CD4-positive, CD25-positive, alpha-beta regulatory T cell (primary cell): ENCODE measurements around the gene NACAD. TPM values are rescaled to one million over a fixed set of nuclear protein-coding genes. Genes with fewer than 3 reads are reported as not detected.
A peak's percentile ranks its signal among the peaks of the same experiment; 100 is the strongest.
"Not testable (repeated sequence)": the region's sequence is repeated elsewhere in the genome, so short reads cannot be mapped to it uniquely, and the experiment has no call there.

Experiments used
- ATAC-seq, 2 donors: fragments of 150-1000 bp; cut with Tn5 transposase; one replicate each; pipeline ENCODE4 v1.10.0; 2021; ENCODE audit warnings: low read depth in 2 of 2, moderate number of reproducible peaks in 2 of 2, moderate library complexity in 1 of 2
- DNase-seq, 3 donors: peaks; one replicate each; pipeline versions ENCODE4 v3.0.0 to v3.0.0-alpha.2; 2012 to 2022; ENCODE audit warnings: mixed read lengths in 1 of 3
- H3K27ac ChIP-seq: one replicate; pipeline ENCODE4 v1.7.0; 2013; ENCODE audit warnings: mild to moderate bottlenecking, low read length; ENCODE audit not compliant: insufficient read depth, poor library complexity, severe bottlenecking
- H3K27me3 ChIP-seq: one replicate; pipeline ENCODE4 v1.7.0; 2013; ENCODE audit warnings: low read length; ENCODE audit not compliant: control insufficient read depth, insufficient read depth
- H3K36me3 ChIP-seq: one replicate; pipeline ENCODE4 v1.7.0; 2013; ENCODE audit warnings: mild to moderate bottlenecking, low read length, moderate library complexity; ENCODE audit not compliant: control insufficient read depth, insufficient read depth
- H3K4me1 ChIP-seq: 2 replicates; pipeline ENCODE4 v1.7.0; 2013; ENCODE audit warnings: mild to moderate bottlenecking, low read length; ENCODE audit not compliant: insufficient read depth, control insufficient read depth, poor library complexity, severe bottlenecking
- H3K4me3 ChIP-seq: one replicate; pipeline ENCODE4 v1.7.0; 2013; ENCODE audit warnings: low read depth, mild to moderate bottlenecking, low read length, moderate library complexity
- H3K9me3 ChIP-seq, 2 experiments: 1 replicate in 1 of 2; 2 replicates in 1 of 2; pipeline ENCODE4 v1.7.0; 2013; ENCODE audit warnings: low read length in 2 of 2, mild to moderate bottlenecking in 1 of 2, moderate library complexity in 1 of 2; ENCODE audit not compliant: control insufficient read depth in 2 of 2
- H3K27ac Mint-ChIP-seq, 3 donors: one replicate each; pipeline ENCODE4 v1.8.0; 2020 to 2022; ENCODE audit warnings: mild to moderate bottlenecking in 3 of 3, mixed read lengths in 3 of 3, moderate library complexity in 2 of 3
- H3K27me3 Mint-ChIP-seq: one replicate; pipeline ENCODE4 v1.8.0; 2022; ENCODE audit warnings: mild to moderate bottlenecking, mixed read lengths
- H3K36me3 Mint-ChIP-seq: one replicate; pipeline ENCODE4 v1.8.0; 2020; ENCODE audit warnings: mixed read lengths
- H3K4me1 Mint-ChIP-seq, 4 donors: one replicate each; pipeline ENCODE4 v1.8.0; 2020 to 2022; ENCODE audit warnings: mixed read lengths in 4 of 4, mild to moderate bottlenecking in 1 of 4
- H3K4me3 Mint-ChIP-seq, 4 donors: one replicate each; pipeline ENCODE4 v1.8.0; 2020 to 2022; ENCODE audit warnings: mild to moderate bottlenecking in 4 of 4, mixed read lengths in 4 of 4, moderate library complexity in 3 of 4
- H3K9me3 Mint-ChIP-seq, 7 donors: one replicate each; pipeline ENCODE4 v1.8.0; 2020 to 2022; ENCODE audit warnings: mixed read lengths in 7 of 7, mild to moderate bottlenecking in 3 of 7, moderate library complexity in 2 of 7
- polyA plus RNA-seq, 4 donors: library from polyadenylated mRNA; unstranded; fragments of 300-500 nt; fragmentation: Illumina TruSeq; gene quantifications; one replicate each; pipeline ENCODE4 v1.2.3, GENCODE V29; 2021
- total RNA-seq: library from RNA; stranded (reverse); gene quantifications from one replicate; pipeline ENCODE4 v1.2.3, GENCODE V29; 2022

Gene NACAD
- total and polyA plus RNA-seq, 5 donors from 2014 or later: 0.07 TPM; not detected in 4

GRCh38 chr7:45036796-45037195 lies 52.0 kb downstream of the NACAD start:
- H3K36me3 Mint-ChIP-seq: peaks cover 63% of the 10 kb centered on the region
- Histone ChIP-seq H3K4me3 (peak overlapping the region; percentile 70), H3K27me3 (no peaks in the 10 kb centered on the region), H3K9me3 (no peaks in the 10 kb centered on the region), H3K36me3 (peaks cover 70% of the 10 kb centered on the region), H3K27ac (peak overlapping the region; percentile 42), H3K4me1 (peaks cover 76% of the 10 kb centered on the region)
- ATAC-seq: peak in 1 of 2 donors; percentile 40
- no peaks in the 10 kb centered on the region for H3K27me3 Mint-ChIP-seq
- DNase-seq: peak in 1 of 3 donors; percentile 34
- peak overlapping the region; percentile 79 to 93 (median 83) for H3K27ac Mint-ChIP-seq
- H3K9me3 Mint-ChIP-seq: no peaks in the 10 kb centered on the region
- H3K4me1 Mint-ChIP-seq: peaks cover 35 to 93% (median 73%) of the 10 kb centered on the region in 4 donors
- H3K4me3 Mint-ChIP-seq: peak overlapping the region; percentile 87 to 98 (median 92)

- Mint-ChIP-seq H3K4me3 (peak overlapping the region; percentile 87 to 98 (median 92)), H3K27me3 (no peaks in the 10 kb centered on the region), H3K27ac (peak overlapping the region; percentile 79 to 93 (median 83)), H3K9me3 (no peaks in the 10 kb centered on the region), H3K4me1 (peaks cover 35 to 92% (median 72%) of the 10 kb centered on the region in 4 donors), H3K36me3 (peaks cover 60% of the 10 kb centered on the region)
- H3K4me1 ChIP-seq: peaks cover 81% of the 10 kb centered on the region
- peak overlapping the region; percentile 70 for H3K4me3 ChIP-seq
- H3K27me3 ChIP-seq: no peaks in the 10 kb centered on the region
- DNase-seq (no peak), ATAC-seq (no peak)
- peak overlapping the region; percentile 42 for H3K27ac ChIP-seq
- H3K9me3 ChIP-seq: no peaks in the 10 kb centered on the region
- H3K36me3 ChIP-seq: peaks cover 68% of the 10 kb centered on the region
Observed at GRCh38 chr7:45036317-45036716, 52.5 kb downstream of the NACAD start.

GRCh38 chr7:45035893-45036292 lies 52.9 kb downstream of the NACAD start:
- Histone ChIP-seq H3K27ac (peak overlapping the region; percentile 42), H3K36me3 (peaks cover 66% of the 10 kb centered on the region)

GRCh38 chr7:45035371-45035770 lies 53.4 kb downstream of the NACAD start:
- H3K9me3 Mint-ChIP-seq: no peaks in the 10 kb centered on the region
- H3K9me3 ChIP-seq: no peaks in the 10 kb centered on the region
- no peak for ATAC-seq
- H3K36me3 Mint-ChIP-seq: peaks cover 51% of the 10 kb centered on the region
- peak overlapping the region; percentile 70 for H3K4me3 ChIP-seq
- H3K4me3 Mint-ChIP-seq: peak overlapping the region; percentile 87 to 98 (median 92)
- H3K27ac Mint-ChIP-seq: peak overlapping the region; percentile 12 to 83 (median 81)
- peak overlapping the region; percentile 42 for H3K27ac ChIP-seq
- DNase-seq: no peak
- peaks cover 88% of the 10 kb centered on the region for H3K4me1 ChIP-seq
- peaks cover 35 to 87% (median 65%) of the 10 kb centered on the region in 4 donors for H3K4me1 Mint-ChIP-seq
- no peaks in the 10 kb centered on the region for H3K27me3 ChIP-seq
- H3K27me3 Mint-ChIP-seq: no peaks in the 10 kb centered on the region
- peaks cover 61% of the 10 kb centered on the region for H3K36me3 ChIP-seq

More at GRCh38 chr7:45035893-45036292, 52.9 kb downstream of the NACAD start:
- Mint-ChIP-seq H3K4me1 (peaks cover 35 to 88% (median 68%) of the 10 kb centered on the region in 4 donors), H3K4me3 (peak overlapping the region; percentile 87 to 98 (median 92)), H3K9me3 (no peaks in the 10 kb centered on the region), H3K27me3 (no peaks in the 10 kb centered on the region), H3K27ac (peak overlapping the region; percentile 79 to 93 (median 83)), H3K36me3 (peaks cover 56% of the 10 kb centered on the region)
- Histone ChIP-seq H3K9me3 (no peaks in the 10 kb centered on the region), H3K4me1 (peaks cover 83% of the 10 kb centered on the region), H3K27me3 (no peaks in the 10 kb centered on the region), H3K4me3 (peak overlapping the region; percentile 70)
- ATAC-seq (no peak), DNase-seq (peak in 1 of 3 donors; percentile 46)

- Mint-ChIP-seq H3K36me3 (peaks cover 52% of the 10 kb centered on the region), H3K27ac (peak overlapping the region in 2 of 3 donors; percentile 20 to 83), H3K4me3 (peak overlapping the region; percentile 91 to 98 (median 94)), H3K4me1 (peaks cover 35 to 89% (median 71%) of the 10 kb centered on the region in 4 donors)
- H3K27me3 ChIP-seq, H3K9me3 ChIP-seq, ATAC-seq, H3K9me3 Mint-ChIP-seq, DNase-seq, H3K27ac ChIP-seq, H3K27me3 Mint-ChIP-seq: not testable (repeated sequence)
- Histone ChIP-seq H3K4me1 (peaks cover 95% of the 10 kb centered on the region), H3K36me3 (peaks cover 57% of the 10 kb centered on the region), H3K4me3 (peak overlapping the region; percentile 70)
Observed at GRCh38 chr7:45034710-45035109, 54.1 kb downstream of the NACAD start.

- Histone ChIP-seq H3K27ac (peak overlapping the region; percentile 57), H3K4me3 (peak overlapping the region; percentile 76), H3K9me3 (no peaks in the 10 kb centered on the region), H3K27me3 (no peaks in the 10 kb centered on the region), H3K4me1 (peaks cover 96% of the 10 kb centered on the region), H3K36me3 (peaks cover 49% of the 10 kb centered on the region)
- Mint-ChIP-seq H3K36me3 (peaks cover 54% of the 10 kb centered on the region), H3K4me3 (peak overlapping the region; percentile 91 to 98 (median 94)), H3K27ac (peak overlapping the region; percentile 80 to 86 (median 81)), H3K9me3 (no peaks in the 10 kb centered on the region), H3K27me3 (no peaks in the 10 kb centered on the region), H3K4me1 (peaks cover 34 to 90% (median 74%) of the 10 kb centered on the region in 4 donors)
- no peak for ATAC-seq
- DNase-seq: no peak
Observed at GRCh38 chr7:45033931-45034290, 54.9 kb downstream of the NACAD start.

- Histone ChIP-seq H3K36me3 (peaks cover 44% of the 10 kb centered on the region), H3K4me1 (peaks cover 91% of the 10 kb centered on the region), H3K27ac (peak overlapping the region; percentile 57), H3K4me3 (peak overlapping the region; percentile 76), H3K9me3 (no peaks in the 10 kb centered on the region), H3K27me3 (no peaks in the 10 kb centered on the region)
- Mint-ChIP-seq H3K27me3 (no peaks in the 10 kb centered on the region), H3K4me1 (peaks cover 29 to 85% (median 71%) of the 10 kb centered on the region in 4 donors), H3K36me3 (peaks cover 54% of the 10 kb centered on the region), H3K4me3 (peak overlapping the region; percentile 91 to 98 (median 94)), H3K9me3 (no peaks in the 10 kb centered on the region), H3K27ac (peak overlapping the region; percentile 81 to 86 (median 86))
- no peak for ATAC-seq
- DNase-seq: peak in 1 of 3 donors; percentile 29
Observed at GRCh38 chr7:45033261-45033930, 55.4 kb downstream of the NACAD start.
